Subcutaneous adipose tissue (tissue), 4 donors: ENCODE measurements around the gene GOLT1A. TPM values are rescaled to one million over a fixed set of nuclear protein-coding genes. Genes with fewer than 3 reads are reported as not detected.

ENCODE experiments used
- CTCF ChIP-seq: fragments of 450-650 bp; IDR thresholded peaks from one replicate; pipeline ENCODE4 v1.5.1; 2016; ENCODE audit warnings: low read depth, mild to moderate bottlenecking, control low read depth, antibody characterized with exemption, moderate library complexity
- total RNA-seq, 4 donors: library from RNA; depleted of rRNA; stranded (reverse); fragments of >200 nt; gene quantifications; one replicate each; pipeline ENCODE4 v1.1.0, GENCODE V29; 2016

Gene GOLT1A
- total RNA-seq, 4 donors from 2014 or later: not detected

GRCh38 chr1:204259782-204260181 lies 46.0 kb upstream of the GOLT1A start:
- no peak for TF ChIP-seq CTCF

DNA sequence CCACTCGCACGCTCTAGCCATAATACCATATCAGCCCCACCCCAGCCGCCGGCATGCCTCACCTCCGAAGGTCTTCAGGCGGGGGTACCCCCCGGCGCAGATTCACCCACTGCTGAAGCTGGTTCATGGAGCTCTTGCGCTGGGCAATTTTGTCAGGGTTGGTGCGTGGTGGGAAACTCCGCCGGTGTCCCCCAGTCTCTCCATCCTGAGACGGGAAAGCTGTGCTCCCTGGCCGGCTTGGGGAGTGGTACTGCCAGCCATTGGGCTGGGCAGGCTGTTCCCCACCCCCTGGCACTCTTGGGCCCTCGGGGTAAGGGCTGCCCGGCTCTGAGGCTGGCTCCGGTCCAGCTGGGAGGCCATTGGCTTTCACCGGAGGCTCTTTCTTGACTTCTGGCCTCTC lies 45.4 kb upstream of the GOLT1A start:
- TF ChIP-seq CTCF: no peak

DNA sequence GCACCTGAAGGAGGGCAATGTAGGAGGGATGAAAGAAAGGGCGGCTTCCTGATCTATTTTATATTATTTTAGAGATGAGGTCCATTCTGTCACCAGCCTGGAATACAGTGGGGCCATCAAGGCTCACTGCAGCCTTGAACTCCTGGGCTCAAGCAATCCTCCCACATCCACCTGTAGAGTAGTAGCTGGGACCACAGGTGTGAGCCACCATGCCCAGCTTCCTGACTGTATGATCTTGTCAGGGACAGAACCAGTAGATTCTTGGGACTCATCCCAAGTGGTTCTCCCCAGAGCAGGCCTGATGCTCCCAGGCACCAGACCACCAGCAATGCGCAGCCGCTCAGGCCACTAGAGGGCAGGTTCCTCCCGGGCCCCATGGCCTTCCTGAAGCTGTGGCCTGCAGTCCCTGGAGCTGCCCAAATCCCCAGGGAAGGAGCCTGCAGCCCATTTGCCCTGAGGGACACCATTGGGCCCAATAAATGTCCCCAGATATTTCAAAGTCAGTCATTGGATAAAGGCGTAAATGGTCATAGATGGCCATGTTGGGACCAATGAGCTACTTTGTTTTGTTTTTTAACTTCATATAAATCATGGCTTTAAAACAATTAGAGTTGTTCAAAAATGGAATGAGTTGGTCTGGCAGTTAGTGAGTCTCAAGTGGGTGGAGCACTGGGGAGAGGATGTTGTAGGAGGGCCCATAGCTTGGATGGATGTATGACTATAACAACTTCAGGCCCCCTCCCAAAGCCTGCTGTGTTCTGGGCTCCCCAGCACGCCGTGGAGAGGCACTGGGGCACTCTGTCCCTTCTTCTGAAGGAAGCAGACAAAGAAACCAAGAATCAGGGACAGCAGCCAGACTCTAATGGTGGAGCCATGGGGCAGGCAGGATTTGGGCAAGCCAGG lies 44.7 kb upstream of the GOLT1A start:
- TF ChIP-seq CTCF: no peak

- no peak for TF ChIP-seq CTCF
Measured at GRCh38 chr1:204257446-204257845, 43.7 kb upstream of the GOLT1A start.

- TF ChIP-seq CTCF: no peak
Measured at GRCh38 chr1:204256531-204256930, 42.7 kb upstream of the GOLT1A start.

DNA sequence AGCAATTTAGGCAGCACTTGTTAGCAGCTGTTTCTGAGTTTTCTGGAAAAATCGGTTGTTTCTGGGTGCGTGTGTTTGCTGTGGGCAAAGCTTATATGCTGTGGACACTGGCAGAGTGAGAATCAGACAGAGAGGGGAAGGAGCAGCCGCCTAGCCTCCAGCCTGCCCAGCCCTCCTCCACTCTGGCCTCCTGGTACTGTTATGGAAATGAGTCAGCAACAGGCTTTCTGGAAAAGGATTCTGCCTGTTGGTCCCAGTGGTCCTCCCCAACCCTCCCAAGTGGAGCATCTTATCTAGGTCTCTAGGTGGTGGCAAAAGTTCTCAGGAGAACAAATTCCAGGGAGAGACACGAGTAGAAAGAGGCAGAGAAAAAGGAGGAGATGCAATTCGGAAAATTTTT lies 42.2 kb upstream of the GOLT1A start:
- TF ChIP-seq CTCF: no peak

DNA sequence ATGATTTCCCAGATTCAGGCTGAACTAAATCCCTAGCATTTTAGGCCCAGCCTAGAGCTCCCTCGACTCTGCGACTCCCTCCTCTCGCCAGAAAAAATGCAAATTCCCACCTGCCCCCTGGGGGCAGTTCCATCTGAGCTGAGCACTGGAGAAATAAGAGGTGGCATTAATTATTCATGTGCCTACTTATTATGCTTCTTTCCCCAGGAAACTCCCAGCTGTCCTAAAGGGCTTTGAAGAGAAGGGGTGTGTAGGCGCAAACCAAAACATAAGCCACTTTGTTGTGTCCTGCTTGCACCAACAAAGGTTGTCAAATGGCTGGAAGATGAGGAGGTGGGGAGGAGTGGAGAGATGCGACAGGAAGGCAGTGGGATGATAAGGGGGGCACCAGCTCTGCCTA lies 41.4 kb upstream of the GOLT1A start:
- no peak for TF ChIP-seq CTCF
